22Rv1 (cell line): ENCODE results near the gene SMAD6.

Experiments
- ZFX ChIP-seq: fragments of 450-650 bp; IDR thresholded peaks from 2 replicates; pipeline ENCODE4 v1.6.1; 2017; ENCODE audit warnings: antibody characterized with exemption, borderline replicate concordance
- TF ChIP-seq, protein P1 (sequence below): fragments of 450-650 bp; IDR thresholded peaks from 2 replicates; pipeline ENCODE4 v1.5.1; 2017; ENCODE audit warnings: mild to moderate bottlenecking

- TF ChIP-seq, protein P1, sequence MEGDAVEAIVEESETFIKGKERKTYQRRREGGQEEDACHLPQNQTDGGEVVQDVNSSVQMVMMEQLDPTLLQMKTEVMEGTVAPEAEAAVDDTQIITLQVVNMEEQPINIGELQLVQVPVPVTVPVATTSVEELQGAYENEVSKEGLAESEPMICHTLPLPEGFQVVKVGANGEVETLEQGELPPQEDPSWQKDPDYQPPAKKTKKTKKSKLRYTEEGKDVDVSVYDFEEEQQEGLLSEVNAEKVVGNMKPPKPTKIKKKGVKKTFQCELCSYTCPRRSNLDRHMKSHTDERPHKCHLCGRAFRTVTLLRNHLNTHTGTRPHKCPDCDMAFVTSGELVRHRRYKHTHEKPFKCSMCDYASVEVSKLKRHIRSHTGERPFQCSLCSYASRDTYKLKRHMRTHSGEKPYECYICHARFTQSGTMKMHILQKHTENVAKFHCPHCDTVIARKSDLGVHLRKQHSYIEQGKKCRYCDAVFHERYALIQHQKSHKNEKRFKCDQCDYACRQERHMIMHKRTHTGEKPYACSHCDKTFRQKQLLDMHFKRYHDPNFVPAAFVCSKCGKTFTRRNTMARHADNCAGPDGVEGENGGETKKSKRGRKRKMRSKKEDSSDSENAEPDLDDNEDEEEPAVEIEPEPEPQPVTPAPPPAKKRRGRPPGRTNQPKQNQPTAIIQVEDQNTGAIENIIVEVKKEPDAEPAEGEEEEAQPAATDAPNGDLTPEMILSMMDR: no peak
- no peak for TF ChIP-seq ZFX
Measured at GRCh38 chr15:66755298-66756068, 53.4 kb downstream of the SMAD6 start.
